Inflammatory macrophage treated with lipopolysaccharide for 4 hours (primary cell): ENCODE measurements around the gene CD40.
"Not testable (repeated sequence)": the region's sequence is repeated elsewhere in the genome, so short reads cannot be mapped to it uniquely, and the experiment has no call there.

Experiments used
- DNase-seq: peaks from one replicate; pipeline ENCODE4 v3.0.0-alpha.2; 2020

CD40 gene

DNA sequence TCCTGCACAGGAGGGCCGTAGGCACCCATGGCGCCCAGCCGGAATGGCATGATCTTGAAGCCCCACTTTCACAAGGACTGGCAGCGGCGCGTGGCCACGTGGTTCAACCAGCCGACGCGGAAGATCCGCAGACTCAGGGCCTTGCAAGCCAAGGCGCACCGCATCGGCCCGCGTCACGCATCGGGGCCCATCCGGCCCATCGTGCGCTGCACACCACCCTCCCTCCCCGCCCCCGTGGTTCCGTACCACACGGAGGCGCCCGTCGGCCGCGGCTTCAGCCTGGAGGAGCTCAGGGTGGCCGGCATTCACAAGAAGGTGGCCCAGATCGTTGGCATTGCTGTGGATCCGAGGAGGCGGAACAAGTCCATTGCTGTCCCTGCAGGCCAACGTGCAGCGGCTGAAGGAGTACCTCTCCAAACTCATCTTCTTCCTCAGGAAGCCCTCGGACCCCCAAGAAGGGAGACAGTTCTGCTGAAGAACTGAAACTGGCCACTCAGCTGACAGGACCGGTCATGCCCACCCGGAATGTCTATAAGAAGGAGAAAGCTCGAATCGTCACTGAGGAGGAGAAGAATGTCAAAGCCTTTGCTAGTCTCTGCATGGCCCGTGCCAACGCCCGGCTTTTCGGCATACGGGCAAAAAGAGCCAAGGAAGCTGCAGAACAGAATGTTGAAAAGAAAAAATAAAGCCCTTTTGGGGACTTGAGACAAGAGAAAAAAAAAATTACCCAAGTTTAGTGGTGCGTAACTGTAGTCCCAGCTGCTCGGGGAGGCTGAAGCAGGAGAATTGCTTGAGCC lies 18.4 kb upstream of the CD40 start:
- peak; percentile 70 for DNase-seq

DNA sequence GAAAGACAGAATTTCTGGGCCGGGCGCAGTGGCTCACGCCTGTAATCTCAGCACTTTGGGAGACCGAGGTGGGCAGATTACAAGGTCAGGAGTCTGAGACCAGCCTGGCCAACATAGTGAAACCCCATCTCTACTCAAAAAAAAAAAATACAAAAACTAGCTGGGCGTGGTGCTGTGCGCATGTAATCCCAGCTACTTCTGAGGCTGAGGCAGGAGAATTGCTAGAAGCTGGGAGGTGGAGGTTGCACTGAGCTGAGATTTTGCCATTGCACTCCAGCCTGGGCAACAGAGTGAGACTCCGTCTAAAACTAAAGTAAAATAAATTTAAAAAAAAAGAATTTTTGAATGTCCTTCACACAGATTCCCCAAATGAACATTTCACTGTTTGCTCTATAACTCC lies 17.7 kb upstream of the CD40 start:
- not testable (repeated sequence) for DNase-seq

DNA sequence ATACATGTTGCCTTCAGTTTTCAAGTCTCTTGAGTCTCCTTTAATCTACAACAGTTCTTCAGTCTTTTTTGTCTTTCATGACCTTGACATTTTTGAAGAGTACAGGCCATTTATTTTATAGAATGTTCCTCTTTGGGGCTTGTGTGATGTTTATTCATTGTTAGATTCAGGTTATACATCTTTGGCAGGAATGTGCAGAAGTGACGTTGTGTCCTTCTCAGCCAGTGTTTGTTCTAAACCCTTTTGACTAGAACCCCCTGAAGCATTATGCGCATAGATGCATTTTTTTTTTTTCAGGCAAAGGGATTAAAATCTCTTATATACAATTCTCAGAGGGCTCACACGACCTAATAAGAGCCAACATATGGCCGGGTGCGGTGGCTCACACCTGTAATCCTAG lies 17.1 kb upstream of the CD40 start:
- DNase-seq, result no peak

DNA sequence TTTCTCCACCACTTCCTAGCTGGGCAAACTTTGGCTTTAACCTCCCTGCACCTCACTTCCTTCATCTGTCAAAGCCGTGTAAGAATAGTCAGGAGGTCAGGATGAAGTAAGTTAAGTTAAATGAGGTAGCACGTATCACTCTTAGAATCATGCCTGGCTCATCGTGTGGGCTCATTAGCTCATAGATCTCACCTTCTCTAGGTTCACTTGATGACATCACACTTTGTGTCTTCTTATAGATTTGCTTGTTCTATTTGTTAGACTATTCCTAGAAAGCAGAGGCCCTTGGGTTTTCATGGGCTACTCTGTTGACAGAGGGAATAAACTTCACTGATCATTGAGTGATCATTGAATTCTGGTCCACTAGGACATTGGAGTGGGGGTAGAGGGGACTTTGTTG lies 16.2 kb upstream of the CD40 start:
- no peak for DNase-seq

DNA sequence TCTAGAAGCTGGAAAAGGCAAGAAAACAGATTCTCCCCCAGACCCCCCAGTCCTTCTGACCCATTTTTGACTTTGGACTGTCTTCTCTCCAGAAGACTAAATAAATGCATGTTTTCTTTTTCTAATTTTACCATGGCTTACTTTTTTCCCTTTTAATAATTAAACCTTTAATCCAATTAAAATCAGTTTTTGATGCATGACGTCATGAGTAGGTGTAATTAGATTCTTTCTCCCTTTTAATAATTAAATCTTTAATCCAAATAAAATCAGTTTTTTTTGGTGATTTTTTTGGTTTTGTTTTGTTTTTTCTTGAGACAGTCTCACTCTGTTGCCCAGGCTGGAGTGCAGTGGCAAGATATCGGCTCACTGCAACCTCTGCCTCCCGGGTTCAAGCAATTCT lies 15.2 kb upstream of the CD40 start:
- DNase-seq, result no peak

DNA sequence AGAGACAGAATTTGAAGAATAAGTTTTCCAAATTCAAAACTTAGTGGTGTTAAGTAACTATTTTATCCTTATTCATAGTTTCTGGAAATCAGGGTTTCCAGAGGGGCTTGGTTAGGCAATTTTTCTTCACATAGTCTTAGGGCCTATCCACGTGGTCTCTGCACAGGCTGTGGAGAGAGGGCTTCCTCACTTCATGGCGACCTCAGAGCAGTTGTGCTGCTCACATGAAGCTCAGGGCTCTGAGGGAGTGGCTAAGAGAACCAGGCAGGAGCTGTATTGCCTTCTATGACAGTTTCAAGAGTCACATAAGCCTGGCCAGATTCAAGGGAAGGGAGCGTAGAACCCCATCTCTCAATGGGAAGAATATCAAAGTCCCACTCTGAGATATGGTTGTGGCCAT lies 13.9 kb upstream of the CD40 start:
- DNase-seq, result no peak

DNA sequence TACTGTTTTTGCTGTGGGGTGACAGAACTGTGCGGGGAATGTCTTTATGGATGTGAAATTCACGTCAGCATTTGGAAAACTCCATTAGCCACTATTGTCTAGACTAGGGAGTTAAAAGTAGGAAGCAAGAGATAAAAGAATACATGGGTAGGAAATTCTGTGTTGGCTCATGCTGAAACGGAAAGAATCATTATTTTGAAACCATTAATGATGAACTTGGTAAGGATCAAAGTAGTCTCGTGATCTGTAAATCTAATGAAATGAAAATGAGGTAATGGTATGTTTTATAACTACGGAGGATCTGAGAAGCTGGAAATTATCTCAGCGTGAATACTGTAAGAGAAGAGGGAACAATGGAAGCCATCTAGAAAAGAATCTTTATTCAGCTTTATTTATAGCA lies 11.1 kb upstream of the CD40 start:
- DNase-seq, result peak; percentile 80

DNA sequence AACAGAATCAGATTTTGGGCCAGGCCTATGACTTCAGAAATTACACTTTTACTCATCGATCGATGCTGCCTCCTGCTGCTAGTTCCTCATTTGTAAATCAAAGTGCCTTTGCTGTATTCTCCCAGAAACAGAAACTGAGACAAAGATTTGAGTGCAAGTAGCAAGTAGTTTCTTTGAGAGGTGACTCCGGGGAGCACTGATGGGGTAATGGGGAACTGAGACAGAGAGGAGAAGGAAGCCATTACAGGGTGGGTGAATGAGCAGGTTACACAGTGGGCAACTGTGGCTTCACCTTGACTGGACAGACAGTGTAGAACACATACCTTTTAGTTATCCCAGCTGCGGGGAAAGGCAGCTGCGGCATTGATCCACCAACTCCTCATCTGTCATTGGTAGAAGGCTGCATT lies 9.7 kb upstream of the CD40 start:
- peak; percentile 95 for DNase-seq

DNA sequence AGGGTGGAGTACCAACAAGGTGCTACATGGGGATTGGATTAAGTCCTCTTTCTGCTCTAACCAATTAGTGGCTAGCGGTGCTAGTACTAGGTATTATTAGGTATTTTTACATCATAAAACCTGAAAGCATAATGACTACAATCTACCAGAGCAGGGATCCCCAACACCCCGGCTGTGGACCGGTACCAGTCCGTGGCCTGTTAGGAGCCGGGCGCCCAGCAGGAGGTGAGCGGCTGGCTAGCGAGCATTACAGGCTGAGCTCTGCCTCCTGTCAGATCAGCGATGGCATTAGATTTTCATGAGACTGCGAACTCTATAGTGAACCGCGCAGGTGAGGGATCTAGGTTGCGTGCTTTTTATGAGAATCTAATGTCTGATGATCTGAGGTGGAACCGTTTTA lies 9.1 kb upstream of the CD40 start:
- DNase-seq, result no peak

DNA sequence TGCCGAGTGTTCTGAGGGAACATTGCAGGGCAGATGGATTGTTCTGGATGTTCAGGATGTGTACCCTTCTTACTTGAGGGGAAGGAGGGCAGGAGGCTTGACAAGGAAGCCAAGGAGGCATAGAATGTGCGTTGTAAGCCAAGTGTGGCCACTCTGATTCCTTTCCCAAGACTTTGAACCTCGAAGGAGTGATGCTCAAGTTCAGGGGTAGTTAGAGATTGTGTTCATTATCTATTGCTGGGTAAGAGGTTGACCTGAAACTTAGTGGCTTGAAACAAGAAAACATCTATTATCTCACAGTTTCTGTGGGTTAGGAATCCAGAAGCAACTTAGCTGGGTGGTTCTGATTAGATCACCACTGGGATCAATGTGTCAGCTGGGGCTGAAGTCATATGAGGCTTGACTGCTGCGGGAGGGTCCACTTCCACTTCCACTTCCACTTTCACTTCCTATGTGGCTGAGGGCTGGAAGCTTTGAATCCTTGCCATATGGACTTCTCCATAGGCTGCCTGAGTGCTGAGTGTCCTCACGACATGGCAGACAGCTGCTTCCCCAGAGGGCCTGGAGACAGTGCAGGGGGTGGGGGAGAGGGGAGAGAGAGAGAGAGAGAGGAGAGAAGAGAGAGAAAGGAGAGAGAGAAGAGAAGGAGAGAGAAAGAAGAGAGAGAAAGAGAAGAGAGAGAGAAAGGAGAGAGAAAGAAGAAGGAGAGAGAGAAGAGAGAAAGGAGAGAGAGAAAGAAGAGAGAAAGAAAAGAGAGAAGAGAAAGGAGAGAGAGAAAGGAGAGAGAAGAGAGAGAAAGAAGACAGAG lies 6.9 kb upstream of the CD40 start:
- peak; percentile 99 for DNase-seq

DNA sequence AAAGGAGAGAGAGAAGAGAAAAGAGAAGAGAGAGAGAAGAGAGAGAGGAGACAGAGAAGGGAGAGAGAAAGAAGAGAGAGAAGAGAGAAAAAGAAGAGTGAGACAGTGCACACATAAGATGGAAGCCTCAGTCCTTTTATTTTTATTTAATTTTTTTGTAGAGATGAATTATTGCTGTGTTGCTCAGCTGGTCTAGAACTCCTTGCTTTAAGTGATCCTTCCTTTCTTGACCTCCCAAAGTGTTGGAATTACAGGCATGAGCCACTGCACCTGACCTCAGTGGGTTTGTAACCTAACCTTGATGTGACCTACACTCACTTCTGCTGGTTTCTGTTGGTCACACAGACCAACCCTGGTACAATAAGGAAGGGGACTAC lies 6.3 kb upstream of the CD40 start:
- DNase-seq, result no peak

DNA sequence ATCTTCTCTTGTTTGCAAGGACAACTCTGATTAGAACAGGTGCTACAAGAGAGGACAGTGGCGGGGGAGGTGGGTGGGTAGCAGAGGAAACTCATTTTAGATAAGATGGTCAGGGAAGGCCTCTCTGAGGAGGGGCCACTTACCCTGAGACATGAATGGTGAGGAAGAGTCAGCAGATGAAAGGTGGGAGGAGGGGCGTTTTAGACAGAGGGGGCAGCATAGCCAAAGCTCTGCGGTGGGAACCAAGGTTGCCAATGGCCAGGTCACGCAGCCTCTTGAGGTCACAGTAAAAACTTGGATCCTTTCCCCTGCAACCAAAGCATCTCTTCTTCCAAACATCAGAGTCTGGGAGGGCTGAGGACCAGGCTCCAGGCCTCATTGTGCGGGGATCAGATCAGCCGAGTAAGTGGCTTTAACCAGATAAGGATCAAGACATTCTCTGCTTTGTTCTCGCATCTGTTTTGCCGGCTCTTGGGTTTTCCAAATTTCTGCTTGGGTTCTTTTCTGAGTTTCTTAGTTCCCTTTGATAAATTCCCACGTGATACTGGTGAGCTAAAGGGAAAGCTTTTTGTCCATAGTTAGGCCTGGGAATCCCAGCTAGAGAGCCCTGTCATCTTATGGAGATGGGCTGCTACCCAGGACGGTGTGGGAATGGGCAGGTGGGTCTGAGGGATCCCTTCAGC lies 5.5 kb upstream of the CD40 start:
- DNase-seq, result no peak

DNA sequence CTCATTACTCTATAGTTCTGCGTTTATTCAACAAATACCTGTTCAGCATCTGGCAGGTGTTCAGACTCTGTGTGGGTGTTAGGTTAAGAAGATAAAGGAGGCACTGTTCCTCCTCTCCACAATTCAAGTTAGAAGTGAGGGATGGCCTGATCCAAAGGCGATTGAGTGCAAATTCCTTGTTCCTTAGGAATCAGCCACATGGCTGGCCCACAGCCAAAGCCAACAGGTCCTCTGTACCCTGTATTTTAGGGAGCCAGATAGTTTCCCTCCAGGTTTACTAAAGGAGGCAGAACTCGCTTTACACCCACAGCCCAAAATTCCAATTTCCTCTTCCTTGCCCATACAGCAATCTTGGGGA lies 5.0 kb upstream of the CD40 start:
- DNase-seq, result no peak

DNA sequence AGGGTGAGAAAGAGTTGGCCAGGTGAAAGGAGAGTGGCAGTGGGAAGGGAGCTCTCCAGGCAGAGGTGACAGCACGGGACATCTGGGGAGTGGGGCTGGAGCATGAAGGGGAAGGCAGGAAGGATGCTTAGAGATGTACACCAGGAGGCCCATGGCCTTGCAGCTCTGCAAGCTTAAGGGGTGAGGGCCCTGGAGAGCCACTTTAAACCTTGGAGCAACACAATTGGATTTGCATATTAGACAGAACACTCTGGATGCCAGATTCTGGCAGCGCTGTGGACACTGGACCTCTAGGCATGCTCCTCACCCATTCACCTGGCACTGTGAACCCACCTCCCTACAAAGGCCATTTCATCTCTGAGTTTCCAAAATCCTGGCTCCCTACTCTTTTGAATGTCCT lies 3.7 kb upstream of the CD40 start:
- DNase-seq, result no peak

DNA sequence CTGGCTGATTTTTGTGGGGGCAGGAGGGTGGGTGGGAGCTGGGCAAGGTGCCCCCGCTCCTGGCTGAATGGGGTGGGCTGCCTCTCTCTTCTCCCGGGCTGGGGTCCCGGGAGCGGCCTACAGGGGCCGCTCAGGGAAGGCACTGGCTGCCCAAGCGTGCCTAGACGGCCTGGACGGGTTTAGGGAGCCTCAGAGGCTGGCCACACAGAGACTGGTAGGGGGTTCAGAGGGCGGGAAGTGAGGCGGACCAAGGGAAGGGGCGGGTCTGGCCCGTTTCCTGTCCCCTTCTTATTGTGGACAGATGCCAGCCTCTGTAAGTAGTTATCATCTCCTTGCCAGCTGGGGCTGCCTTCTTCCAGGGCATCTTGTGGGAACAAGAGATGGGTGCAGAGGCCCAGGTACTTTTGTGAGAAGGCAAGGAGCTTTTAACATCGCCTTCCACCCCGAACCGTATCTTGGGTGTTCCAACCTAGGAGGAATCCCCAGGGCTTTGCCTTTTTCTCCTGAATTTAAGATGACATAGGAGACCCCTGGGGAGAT lies 437 bp downstream of the CD40 start:
- peak; percentile 53 for DNase-seq

DNA sequence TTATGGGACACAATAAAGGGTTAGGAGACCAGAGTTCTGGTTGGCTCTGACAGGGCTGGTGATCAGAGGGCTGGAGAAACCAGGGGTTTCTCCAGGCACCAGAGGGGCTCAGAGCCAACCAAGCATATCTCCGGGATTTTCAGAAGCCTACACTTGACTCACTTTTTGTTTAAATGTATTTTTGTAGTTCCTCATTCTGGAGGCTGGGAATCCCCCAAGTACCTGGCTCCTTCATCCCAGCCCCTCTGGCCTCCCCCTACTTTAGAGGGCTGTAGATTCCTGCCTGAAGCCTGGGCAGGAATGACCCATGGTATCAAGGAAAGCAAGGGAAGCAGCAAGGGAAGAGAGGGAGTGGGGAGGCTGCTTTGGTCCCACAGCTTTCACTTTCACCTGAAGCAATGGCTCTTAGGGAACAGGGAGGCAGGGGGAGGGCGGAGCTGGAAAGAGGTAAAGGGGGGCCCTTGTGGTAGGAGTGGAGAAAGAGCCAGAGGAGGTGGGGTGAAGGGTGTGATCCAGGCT lies 973 bp downstream of the CD40 start:
- DNase-seq, result peak; percentile 43

DNA sequence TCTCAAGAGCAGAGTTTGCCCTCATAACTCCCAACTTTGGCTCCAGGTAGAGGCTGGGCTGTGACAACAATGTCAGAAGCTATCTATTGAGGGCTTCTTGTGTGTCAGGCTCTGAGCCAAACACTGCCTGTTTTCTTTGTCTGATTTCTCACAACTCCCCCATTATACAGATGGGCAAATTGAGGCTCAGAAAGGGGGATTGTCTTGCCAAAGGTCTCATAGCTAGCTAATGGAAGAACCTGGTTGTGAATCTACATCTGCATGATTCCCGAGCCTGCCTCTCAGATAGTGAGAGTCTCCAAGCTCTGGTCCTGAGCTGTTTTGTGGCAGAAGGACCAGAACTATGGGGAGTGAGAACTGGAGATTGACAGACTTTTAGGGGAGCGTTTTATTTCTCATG lies 1.4 kb downstream of the CD40 start:
- no peak for DNase-seq

DNA sequence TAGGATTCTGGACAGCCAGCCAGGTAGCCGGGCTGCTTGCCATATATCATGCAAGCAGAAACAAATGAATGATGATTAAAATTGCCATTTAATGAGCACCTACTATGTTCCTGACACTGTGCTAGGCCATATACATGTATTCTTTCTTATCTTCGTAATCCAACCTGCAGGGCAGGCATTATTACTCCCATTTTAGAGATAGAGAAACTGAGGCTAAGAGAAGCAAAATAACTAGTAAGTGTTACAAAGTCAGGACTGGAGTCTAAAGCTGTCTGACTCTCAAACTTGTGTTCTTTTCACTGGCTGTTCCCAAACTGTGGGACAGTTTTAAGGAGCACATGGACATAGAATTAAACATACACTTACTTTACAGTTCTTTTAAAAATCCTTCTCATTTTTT lies 2.0 kb downstream of the CD40 start:
- no peak for DNase-seq

DNA sequence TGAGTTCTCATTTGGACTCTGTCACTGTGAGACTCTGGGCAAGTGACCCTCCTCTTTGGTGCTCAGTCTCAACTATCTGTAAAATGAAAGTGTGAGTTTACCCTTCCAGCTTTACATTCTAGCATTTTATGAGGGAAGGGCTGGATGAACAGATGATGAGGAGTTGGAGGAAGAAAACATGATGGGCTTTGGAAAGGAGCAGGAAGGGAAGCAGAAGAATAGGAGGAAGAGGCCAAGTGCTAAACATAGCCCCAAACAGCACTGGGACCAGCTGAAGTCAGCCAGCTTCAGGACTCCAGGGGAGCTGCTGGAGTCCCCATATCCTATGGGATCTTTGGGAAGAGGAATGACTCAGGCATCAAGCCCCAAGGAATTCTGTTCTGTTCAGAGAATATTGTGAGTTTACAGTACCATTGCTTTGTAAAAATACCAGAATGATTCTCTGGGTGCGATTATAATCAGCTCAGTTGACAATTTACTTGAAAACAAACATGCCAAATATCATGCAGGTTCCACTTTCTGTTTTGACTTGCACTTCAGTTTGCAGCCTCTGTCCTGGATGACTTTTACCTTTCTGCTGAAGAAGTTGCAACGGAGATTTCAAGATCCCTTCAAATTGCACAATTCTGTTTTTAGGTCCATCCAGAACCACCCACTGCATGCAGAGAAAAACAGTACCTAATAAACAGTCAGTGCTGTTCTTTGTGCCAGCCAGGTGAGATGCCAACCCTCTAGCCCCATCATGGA lies 3.2 kb downstream of the CD40 start:
- DNase-seq, result no peak

DNA sequence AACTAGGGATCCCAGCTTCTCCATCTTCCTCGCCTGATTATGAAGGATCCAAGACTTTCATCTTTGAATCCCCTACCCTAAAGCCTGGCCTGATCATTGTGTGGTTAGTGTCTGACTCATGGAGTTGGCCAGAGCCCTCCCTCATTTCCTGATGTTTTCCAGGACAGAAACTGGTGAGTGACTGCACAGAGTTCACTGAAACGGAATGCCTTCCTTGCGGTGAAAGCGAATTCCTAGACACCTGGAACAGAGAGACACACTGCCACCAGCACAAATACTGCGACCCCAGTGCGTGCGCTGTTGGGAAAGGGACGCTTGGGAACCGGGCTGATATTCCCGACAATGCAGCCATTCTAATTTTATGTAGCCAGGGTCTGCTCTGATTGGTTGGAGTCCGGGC lies 4.0 kb downstream of the CD40 start:
- no peak for DNase-seq

DNA sequence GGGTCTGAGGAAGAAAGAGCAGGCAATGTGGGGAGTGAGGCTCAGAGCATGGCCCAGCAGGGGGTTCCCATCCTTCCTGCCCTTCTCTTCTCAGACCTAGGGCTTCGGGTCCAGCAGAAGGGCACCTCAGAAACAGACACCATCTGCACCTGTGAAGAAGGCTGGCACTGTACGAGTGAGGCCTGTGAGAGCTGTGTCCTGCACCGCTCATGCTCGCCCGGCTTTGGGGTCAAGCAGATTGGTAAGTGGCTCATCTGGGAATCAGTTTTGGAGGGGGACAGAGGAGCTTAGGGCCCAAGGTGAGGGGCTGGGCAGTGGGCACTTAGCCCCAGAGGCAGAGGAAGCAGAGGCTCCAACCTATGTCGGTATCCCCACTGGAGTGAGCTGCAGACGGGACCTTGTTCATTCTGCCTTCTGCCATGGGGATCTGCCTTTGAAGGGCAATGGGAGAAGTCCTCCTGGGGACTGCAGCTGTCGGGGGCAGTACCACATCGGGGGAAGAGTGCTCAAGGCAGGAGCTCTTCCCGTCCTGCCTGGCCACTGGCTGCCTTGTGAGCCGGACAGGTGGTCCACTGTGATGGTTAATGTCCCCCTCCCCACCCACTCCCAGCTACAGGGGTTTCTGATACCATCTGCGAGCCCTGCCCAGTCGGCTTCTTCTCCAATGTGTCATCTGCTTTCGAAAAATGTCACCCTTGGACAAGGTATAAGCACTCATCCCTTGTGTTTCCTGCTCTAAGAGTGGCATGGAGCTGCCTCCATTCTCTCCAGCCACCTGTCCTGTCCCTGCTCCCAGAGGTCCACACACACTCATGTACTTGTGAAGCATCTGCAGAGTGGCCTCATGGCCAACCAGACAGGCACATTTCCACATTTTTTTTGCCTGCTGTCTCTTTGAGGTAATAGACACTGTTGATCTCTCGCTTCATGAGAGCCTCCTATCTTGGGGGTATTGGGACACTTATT lies 4.7 kb downstream of the CD40 start:
- no peak for DNase-seq
